GM21576 (cell line): ENCODE results near the gene ZNF592.
"Not testable (repeated sequence)": the region's sequence is repeated elsewhere in the genome, so short reads cannot be mapped to it uniquely, and the experiment has no call there.

Experiments used
- ATAC-seq: cut with Tn5 transposase; IDR thresholded peaks from one replicate; pipeline ENCODE4 v1.9.1; 2021; ENCODE audit warnings: mild to moderate bottlenecking, moderate library complexity; ENCODE audit not compliant: unreplicated experiment

Gene ZNF592

DNA sequence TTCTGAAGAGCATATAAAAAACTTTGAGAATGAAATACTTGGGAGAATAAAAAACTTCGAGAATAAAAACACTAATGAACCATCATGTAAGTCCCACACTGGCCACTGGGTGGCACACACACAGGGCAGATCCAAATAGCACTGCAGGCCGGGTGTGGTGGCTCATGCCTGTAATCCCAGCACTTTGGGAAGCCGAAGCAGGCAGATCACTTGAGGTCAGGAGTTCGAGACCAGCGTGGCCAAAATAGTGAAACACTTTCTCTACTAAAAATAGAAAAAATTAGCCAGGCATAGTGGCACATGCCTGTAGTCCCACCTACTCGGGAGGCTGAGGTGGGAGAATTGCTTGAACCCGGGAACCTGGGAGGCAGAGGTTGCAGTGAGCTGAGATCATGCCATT lies 97.2 kb downstream of the ZNF592 start:
- not testable (repeated sequence) for ATAC-seq

DNA sequence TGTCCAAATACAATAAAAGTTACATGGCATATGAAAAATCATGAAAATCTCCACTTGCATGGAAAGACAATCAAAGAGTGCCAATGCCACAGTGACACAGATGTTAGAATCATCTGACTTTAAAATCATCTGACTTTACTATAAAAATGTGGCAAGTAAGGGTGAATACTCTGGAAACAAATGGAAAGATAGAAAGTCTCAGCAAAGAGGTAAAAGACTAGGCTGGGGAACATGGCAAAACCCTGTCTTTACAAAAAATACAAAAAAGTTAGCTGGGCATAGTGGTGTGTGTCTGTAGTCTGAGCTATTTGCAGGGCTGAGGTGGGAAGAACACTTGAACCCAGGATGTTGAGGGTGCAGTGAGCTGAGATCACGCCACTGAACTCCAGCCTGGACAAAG lies 97.9 kb downstream of the ZNF592 start:
- ATAC-seq, result no peak

DNA sequence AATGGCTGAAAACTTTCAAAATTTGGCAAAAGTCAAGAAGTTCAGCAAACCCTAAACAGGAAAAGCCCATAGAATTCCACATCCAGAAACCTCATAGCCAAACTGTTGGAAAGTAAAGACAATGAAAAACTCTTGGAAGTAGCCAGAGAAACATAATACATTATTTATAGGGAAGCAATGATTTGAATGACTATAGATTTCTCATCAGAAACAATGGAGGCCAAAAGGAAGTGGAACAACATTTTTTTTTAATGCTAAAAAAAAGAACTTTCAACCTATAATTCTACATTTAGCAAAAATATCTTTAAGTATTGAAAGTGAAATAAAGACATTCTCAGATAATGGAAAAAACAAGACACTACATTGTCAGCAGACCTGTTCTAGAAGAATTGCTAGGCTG lies 99.0 kb downstream of the ZNF592 start:
- ATAC-seq, result no peak

DNA sequence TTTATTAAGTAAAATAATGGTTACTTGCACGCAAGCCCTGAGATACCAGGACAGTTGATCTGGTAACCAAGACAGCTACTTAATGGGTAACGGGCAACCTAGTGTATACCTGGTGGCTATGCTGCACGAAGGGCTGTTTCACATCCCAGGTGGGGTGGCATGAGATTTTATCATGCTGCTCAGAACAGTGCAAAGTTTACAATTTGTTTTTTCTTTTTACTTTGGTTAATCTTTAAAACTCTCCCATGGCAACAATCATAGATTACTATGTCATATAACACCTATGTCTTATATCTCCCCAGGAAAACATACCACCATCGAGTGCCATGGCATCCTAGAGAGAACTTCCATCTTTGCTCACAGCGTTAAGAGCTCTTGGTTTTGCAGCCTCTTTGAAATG lies 103.8 kb downstream of the ZNF592 start:
- no peak for ATAC-seq

GRCh38 chr15:84855136-84855535 lies 106.7 kb downstream of the ZNF592 start:
- ATAC-seq, result no peak

- no peak for ATAC-seq
Observed at GRCh38 chr15:84855765-84856164, 107.4 kb downstream of the ZNF592 start.
